ENCODE data around the gene GNAQ.

The GNAQ gene

GRCh38 chr9:77848897-77849296 lies 182.7 kb downstream of the GNAQ start:
- TF ChIP-seq TAF1 (IDR thresholded peaks at IDR 0.05; ENCODE audit: borderline replicate concordance, insufficient read depth, low read length) (no peak), FOXP2 (optimal IDR thresholded peaks at IDR 0.05; ENCODE audit: borderline replicate concordance, extremely low read depth, extremely low read length, insufficient read depth) (no peak), SIN3A (IDR thresholded peaks at IDR 0.05; ENCODE audit: borderline replicate concordance, insufficient read depth, low read length) (no peak), POLR2AphosphoS5 (IDR thresholded peaks at IDR 0.05; ENCODE audit: low read depth, low read length) (no peak)
- TF ChIP-seq, protein P1, sequence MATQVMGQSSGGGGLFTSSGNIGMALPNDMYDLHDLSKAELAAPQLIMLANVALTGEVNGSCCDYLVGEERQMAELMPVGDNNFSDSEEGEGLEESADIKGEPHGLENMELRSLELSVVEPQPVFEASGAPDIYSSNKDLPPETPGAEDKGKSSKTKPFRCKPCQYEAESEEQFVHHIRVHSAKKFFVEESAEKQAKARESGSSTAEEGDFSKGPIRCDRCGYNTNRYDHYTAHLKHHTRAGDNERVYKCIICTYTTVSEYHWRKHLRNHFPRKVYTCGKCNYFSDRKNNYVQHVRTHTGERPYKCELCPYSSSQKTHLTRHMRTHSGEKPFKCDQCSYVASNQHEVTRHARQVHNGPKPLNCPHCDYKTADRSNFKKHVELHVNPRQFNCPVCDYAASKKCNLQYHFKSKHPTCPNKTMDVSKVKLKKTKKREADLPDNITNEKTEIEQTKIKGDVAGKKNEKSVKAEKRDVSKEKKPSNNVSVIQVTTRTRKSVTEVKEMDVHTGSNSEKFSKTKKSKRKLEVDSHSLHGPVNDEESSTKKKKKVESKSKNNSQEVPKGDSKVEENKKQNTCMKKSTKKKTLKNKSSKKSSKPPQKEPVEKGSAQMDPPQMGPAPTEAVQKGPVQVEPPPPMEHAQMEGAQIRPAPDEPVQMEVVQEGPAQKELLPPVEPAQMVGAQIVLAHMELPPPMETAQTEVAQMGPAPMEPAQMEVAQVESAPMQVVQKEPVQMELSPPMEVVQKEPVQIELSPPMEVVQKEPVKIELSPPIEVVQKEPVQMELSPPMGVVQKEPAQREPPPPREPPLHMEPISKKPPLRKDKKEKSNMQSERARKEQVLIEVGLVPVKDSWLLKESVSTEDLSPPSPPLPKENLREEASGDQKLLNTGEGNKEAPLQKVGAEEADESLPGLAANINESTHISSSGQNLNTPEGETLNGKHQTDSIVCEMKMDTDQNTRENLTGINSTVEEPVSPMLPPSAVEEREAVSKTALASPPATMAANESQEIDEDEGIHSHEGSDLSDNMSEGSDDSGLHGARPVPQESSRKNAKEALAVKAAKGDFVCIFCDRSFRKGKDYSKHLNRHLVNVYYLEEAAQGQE (IDR thresholded peaks at IDR 0.05; ENCODE audit: insufficient read depth in 1 of 2, low read depth in 2 of 2, low read length in 2 of 2): no peak

- no peak for TF ChIP-seq FOXP2 (optimal IDR thresholded peaks at IDR 0.05; ENCODE audit: borderline replicate concordance, extremely low read depth, extremely low read length, insufficient read depth)
- no peak for TF ChIP-seq POLR2AphosphoS5 (IDR thresholded peaks at IDR 0.05; ENCODE audit: low read depth, low read length)
- TF ChIP-seq, protein P1 (IDR thresholded peaks at IDR 0.05; ENCODE audit: insufficient read depth in 1 of 2, low read depth in 2 of 2, low read length in 2 of 2): no peak
- TF ChIP-seq TAF1 (IDR thresholded peaks at IDR 0.05; ENCODE audit: borderline replicate concordance, insufficient read depth, low read length): no peak
- no peak for TF ChIP-seq SIN3A (IDR thresholded peaks at IDR 0.05; ENCODE audit: borderline replicate concordance, insufficient read depth, low read length)
Measured at GRCh38 chr9:77848404-77848803, 183.2 kb downstream of the GNAQ start.

DNA sequence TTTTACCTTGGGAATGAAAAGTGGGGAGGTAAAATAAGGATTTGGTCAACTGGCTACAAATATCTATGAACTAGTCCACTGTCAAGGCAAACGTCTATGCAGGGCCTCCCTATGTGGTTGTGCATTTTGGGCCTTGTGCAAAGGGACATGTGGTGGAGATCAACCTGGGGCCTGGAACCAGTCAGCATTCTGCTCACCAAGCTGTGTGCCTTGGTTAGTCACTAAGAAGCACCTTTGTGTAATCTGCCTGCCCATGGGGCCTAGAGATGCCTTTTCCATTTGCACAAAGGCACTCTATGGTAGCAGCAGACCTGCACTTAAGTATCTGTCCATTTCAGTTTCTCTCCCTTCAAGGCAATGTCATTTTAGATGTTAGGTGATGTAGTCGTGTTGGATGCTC lies 184.0 kb downstream of the GNAQ start:
- TF ChIP-seq, protein P1 (IDR thresholded peaks at IDR 0.05; ENCODE audit: insufficient read depth in 1 of 2, low read depth in 2 of 2, low read length in 2 of 2): no peak
- TF ChIP-seq SIN3A (IDR thresholded peaks at IDR 0.05; ENCODE audit: borderline replicate concordance, insufficient read depth, low read length) (no peak), TAF1 (IDR thresholded peaks at IDR 0.05; ENCODE audit: borderline replicate concordance, insufficient read depth, low read length) (no peak), POLR2AphosphoS5 (IDR thresholded peaks at IDR 0.05; ENCODE audit: low read depth, low read length) (no peak), FOXP2 (optimal IDR thresholded peaks at IDR 0.05; ENCODE audit: borderline replicate concordance, extremely low read depth, extremely low read length, insufficient read depth) (no peak)

- TF ChIP-seq POLR2AphosphoS5 (IDR thresholded peaks at IDR 0.05; ENCODE audit: low read depth, low read length): no peak
- TF ChIP-seq, protein P1 (IDR thresholded peaks at IDR 0.05; ENCODE audit: insufficient read depth in 1 of 2, low read depth in 2 of 2, low read length in 2 of 2): 0 out of 4 replicates have a peak, but pooled peaks of 1 of the 2 experiments have one; percentile 40
Measured at GRCh38 chr9:77847059-77847499, 184.5 kb downstream of the GNAQ start.

GRCh38 chr9:77844415-77844814 lies 187.2 kb downstream of the GNAQ start:
- TF ChIP-seq TAF1 (IDR thresholded peaks at IDR 0.05; ENCODE audit: borderline replicate concordance, insufficient read depth, low read length) (no peak), FOXP2 (optimal IDR thresholded peaks at IDR 0.05; ENCODE audit: borderline replicate concordance, extremely low read depth, extremely low read length, insufficient read depth) (no peak), POLR2AphosphoS5 (IDR thresholded peaks at IDR 0.05; ENCODE audit: low read depth, low read length) (no peak), SIN3A (IDR thresholded peaks at IDR 0.05; ENCODE audit: borderline replicate concordance, insufficient read depth, low read length) (no peak)
- TF ChIP-seq, protein P1 (IDR thresholded peaks at IDR 0.05; ENCODE audit: insufficient read depth in 1 of 2, low read depth in 2 of 2, low read length in 2 of 2): no peak

All from PFSK-1 (cell line).